WTC11 (cell line): Measurements from ENCODE around the gene SYNGR3.

Experiments used
- CREB1 ChIP-seq: sonication (generic); formaldehyde crosslinking; IDR thresholded peaks from 2 replicates; pipeline ENCODE4 v1.8.0; 2023; ENCODE audit warnings: mild to moderate bottlenecking, missing genetic modification reagents
- CTCF ChIP-seq: fragments of 200-600 bp; IDR thresholded peaks from 2 replicates; pipeline ENCODE4 v1.8.0; 2022; ENCODE audit warnings: antibody characterized with exemption
- ESRRA ChIP-seq: sonication (generic); formaldehyde crosslinking; IDR thresholded peaks from 2 replicates; pipeline ENCODE4 v1.8.1; 2022; ENCODE audit warnings: mild to moderate bottlenecking, missing genetic modification reagents, borderline replicate concordance
- IRF1 ChIP-seq: sonication (generic); formaldehyde crosslinking; IDR thresholded peaks from 2 replicates; pipeline ENCODE4 v1.8.0; 2023; ENCODE audit warnings: missing genetic modification reagents
- NFYB ChIP-seq: sonication (generic); formaldehyde crosslinking; conservative IDR thresholded peaks from 2 replicates; pipeline ENCODE4 v1.8.0; 2022; ENCODE audit warnings: low read depth, missing genetic modification reagents
- OVOL2 ChIP-seq: fragments of 250-450 bp; sonication (Bioruptor Pico); IDR thresholded peaks from 2 replicates; pipeline ENCODE4 v1.9.0; 2021; ENCODE audit warnings: mild to moderate bottlenecking, borderline replicate concordance
- ZBTB43 ChIP-seq: sonication (generic); formaldehyde crosslinking; IDR thresholded peaks from 2 replicates; pipeline ENCODE4 v1.8.1; 2023; ENCODE audit warnings: mild to moderate bottlenecking, missing genetic modification reagents

GRCh38 chr16:2003231-2003826 lies 13.6 kb downstream of the SYNGR3 start:
- TF ChIP-seq CTCF (no peak), OVOL2 (CRISPR knock-in tag) (no peak), IRF1 (CRISPR knock-in tag) (no peak), ESRRA (CRISPR knock-in tag) (no peak), NFYB (CRISPR knock-in tag) (no peak), ZBTB43 (CRISPR knock-in tag) (no peak), CREB1 (CRISPR knock-in tag) (no peak)
